Posterior vena cava (tissue), 2 donors: ENCODE measurements around the gene SERTAD3. TPM values are rescaled to one million over a fixed set of nuclear protein-coding genes. Genes with fewer than 3 reads are reported as not detected.

Source experiments
- DNase-seq: peaks from one replicate; pipeline ENCODE4 v3.0.0-alpha.2; 2020; ENCODE audit warnings: low spot score
- intact Hi-C, 2 donors: fragments of 100-400 bp; cut with DNase I; formaldehyde crosslinking; loops; one replicate each; pipeline versions ENCODE4 v1.14.1 to v1.14.2; 2022 to 2023
- total RNA-seq, 2 donors: library from RNA; stranded (reverse); fragmentation: NEBNext Ultra II Directional; extraction: Animal tissue kit (Norgen Biotek cat#: 25700); gene quantifications; one replicate each; pipeline ENCODE4 v1.2.1, GENCODE V29; 2021
- donor health status: DM: yes; HTN: yes; CAD: no.
- donor health status: DM: yes; HTN: yes; CAD: no.

The SERTAD3 gene
- total RNA-seq, 2 donors from 2014 or later = 33.8 to 48.6 TPM

GRCh38 chr19:40394816-40395210, 49.3 kb downstream of the SERTAD3 start:
- intact Hi-C loops = loop anchor here in 1 of 2 donors (10.0 kb wide), 1 partner anchor 90 kb away; no protein-coding TSS in a partner anchor
- DNase-seq = no peak

- DNase-seq = no peak
- intact Hi-C loops = loop anchor here in 1 of 2 donors (10.0 kb wide), 1 partner anchor 89 kb away; no protein-coding TSS in a partner anchor
Observed at GRCh38 chr19:40393894-40394815, 50.0 kb downstream of the SERTAD3 start.

GRCh38 chr19:40392894-40393517, 51.1 kb downstream of the SERTAD3 start:
- no peak for DNase-seq
- intact Hi-C loops = loop anchor here in 1 of 2 donors (10.0 kb wide), 1 partner anchor 88 kb away; no protein-coding TSS in a partner anchor

- intact Hi-C loops = loop anchor here in 1 of 2 donors (10.0 kb wide), 1 partner anchor 87 kb away; no protein-coding TSS in a partner anchor
- DNase-seq = no peak
Observed at GRCh38 chr19:40392123-40392522, 52.0 kb downstream of the SERTAD3 start.

Other genes starting within 250 kb of the SERTAD3 start
- gene TTC9B, start 226.0 kb downstream of the SERTAD3 start, total RNA-seq = not detected
- gene CCNP, start 217.6 kb downstream of the SERTAD3 start, total RNA-seq = under 1 TPM in 1 of 2 donors, not detected in 1; 0.42 TPM
- gene AKT2, start 159.0 kb downstream of the SERTAD3 start, total RNA-seq = 10 to 100 TPM; 80.4 to 85.1 TPM
- gene C19orf47, start 95.9 kb downstream of the SERTAD3 start, total RNA-seq = 10 to 100 TPM; 13.2 to 16.9 TPM
- 100 to 1,000 TPM; 153 to 281 TPM for gene PLD3, start 95.6 kb downstream of the SERTAD3 start, total RNA-seq
- under 1 TPM in 1 of 2 donors, not detected in 1; 0.29 TPM for gene HIPK4, start 54.2 kb downstream of the SERTAD3 start, total RNA-seq
- 1 to 10 TPM; 3.4 to 3.5 TPM for gene PRX, start 31.0 kb downstream of the SERTAD3 start, total RNA-seq
- 10 to 100 TPM; 12.2 to 16.2 TPM for gene SERTAD1, start 18.3 kb downstream of the SERTAD3 start, total RNA-seq
- 10 to 100 TPM; 77.4 to 88.1 TPM for gene BLVRB, start 21.4 kb upstream of the SERTAD3 start, total RNA-seq
- 1 to 10 TPM; 1.7 to 2.7 TPM for gene SPTBN4, start 22.7 kb upstream of the SERTAD3 start, total RNA-seq
- gene SHKBP1, start 132.5 kb upstream of the SERTAD3 start, total RNA-seq = 10 to 100 TPM; 43.8 to 45.3 TPM
- 100 to 1,000 TPM; 200 to 265 TPM for gene LTBP4, start 157.0 kb upstream of the SERTAD3 start, total RNA-seq
- gene NUMBL, start 246.3 kb upstream of the SERTAD3 start, total RNA-seq = 10 to 100 TPM; 54.0 to 62.6 TPM